Fibroblast of peridontal ligament (primary cell): ENCODE measurements around the gene ADAM33.

Experiments used
- DNase-seq: peaks from one replicate; pipeline ENCODE4 v3.0.0-alpha.2; 2010; ENCODE audit errors: extremely low read depth

The ADAM33 gene

GRCh38 chr20:3681931-3682781 is at the start of gene ADAM33:
ADAM33 (minus strand) TSS chr20:3682010; CDS start chr20:3682004, 6 bp downstream.
- no peak for DNase-seq

- no peak for DNase-seq
Observed at GRCh38 chr20:3730803-3731672, 49.2 kb upstream of the ADAM33 start.

- DNase-seq: no peak
Observed at GRCh38 chr20:3729811-3730540, 48.2 kb upstream of the ADAM33 start.

- DNase-seq: no peak
Observed at GRCh38 chr20:3729378-3729777, 47.6 kb upstream of the ADAM33 start.

GRCh38 chr20:3728876-3729275 is 47.1 kb upstream of the ADAM33 start:
- DNase-seq: no peak

- DNase-seq: no peak
Observed at GRCh38 chr20:3728354-3728753, 46.5 kb upstream of the ADAM33 start.

- peak; percentile 90 for DNase-seq
Observed at GRCh38 chr20:3727401-3728021, 45.7 kb upstream of the ADAM33 start.

GRCh38 chr20:3724356-3724755 is 42.5 kb upstream of the ADAM33 start:
- no peak for DNase-seq

- no peak for DNase-seq
Observed at GRCh38 chr20:3723284-3723683, 41.5 kb upstream of the ADAM33 start.

- no peak for DNase-seq
Observed at GRCh38 chr20:3721912-3722311, 40.1 kb upstream of the ADAM33 start.

GRCh38 chr20:3720626-3721025 is 38.8 kb upstream of the ADAM33 start:
- DNase-seq: no peak

GRCh38 chr20:3720068-3720467 is 38.3 kb upstream of the ADAM33 start:
- no peak for DNase-seq

GRCh38 chr20:3719046-3719445 is 37.2 kb upstream of the ADAM33 start:
- no peak for DNase-seq

- DNase-seq: peak; percentile 41
Observed at GRCh38 chr20:3716195-3716834, 34.5 kb upstream of the ADAM33 start.

GRCh38 chr20:3714092-3714491 is 32.3 kb upstream of the ADAM33 start:
- DNase-seq: no peak

- DNase-seq: no peak
Observed at GRCh38 chr20:3712279-3712873, 30.6 kb upstream of the ADAM33 start, which contains the start of gene SIGLEC1. SIGLEC1 (minus strand) TSS chr20:3712600; CDS start chr20:3707128, 5,472 bp downstream.

GRCh38 chr20:3711484-3711941 is 29.7 kb upstream of the ADAM33 start:
- DNase-seq: no peak

GRCh38 chr20:3710703-3711483 is 29.1 kb upstream of the ADAM33 start:
- peak; percentile 54 for DNase-seq

- no peak for DNase-seq
Observed at GRCh38 chr20:3710011-3710466, 28.2 kb upstream of the ADAM33 start.

GRCh38 chr20:3707508-3707899 is 25.7 kb upstream of the ADAM33 start:
- DNase-seq: no peak
